CD4-positive, alpha-beta T cell treated with Interleukin-12 subunit alpha and Interleukin-12 subunit beta, for 1 hour (primary cell): ENCODE measurements around the gene HDGF.
A peak's percentile ranks its signal among the peaks of the same experiment; 100 is the strongest.

Source experiments
- DNase-seq: peaks from one replicate; pipeline ENCODE4 v3.0.0-alpha.2; 2020

The HDGF gene

GRCh38 chr1:156751451-156751756 lies at the start of gene HDGF:
Gene HDGF (minus strand): TSS chr1:156751675. CDS start chr1:156751429, 246 bp downstream.
- no peak for DNase-seq

DNA sequence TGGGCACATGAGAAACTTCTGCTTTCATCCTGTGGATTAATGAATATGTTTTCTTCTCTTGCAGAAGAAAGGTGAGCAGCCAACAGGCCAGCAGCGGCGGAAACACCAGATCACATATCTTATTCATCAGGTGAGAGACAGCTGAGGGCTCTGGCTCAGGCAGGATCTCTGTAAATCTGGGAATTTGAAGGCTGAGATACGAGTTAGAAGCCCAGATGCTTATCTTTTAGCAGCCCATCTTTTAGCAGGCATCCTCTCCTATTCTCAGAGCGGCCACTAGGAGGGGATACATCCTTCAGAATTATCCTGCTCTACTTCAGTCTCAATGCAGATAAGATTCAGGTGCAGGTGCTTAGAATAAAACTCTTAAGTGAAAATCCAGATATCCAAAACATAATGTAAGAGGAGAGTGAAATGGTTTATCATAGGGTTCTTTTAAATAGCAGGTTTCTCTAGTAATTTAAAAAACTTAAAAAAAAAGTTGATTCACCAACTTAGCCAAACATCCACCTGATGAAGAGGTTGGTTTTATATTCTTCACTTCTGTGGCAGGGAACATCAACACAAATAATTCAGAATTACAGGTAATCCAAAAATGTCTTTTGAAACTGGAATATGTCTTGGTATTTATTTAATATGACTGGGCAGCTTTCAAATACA lies 45.9 kb upstream of the HDGF start:
- DNase-seq = peak; percentile 79

GRCh38 chr1:156796340-156797097 lies 45.0 kb upstream of the HDGF start:
- DNase-seq = no peak

DNA sequence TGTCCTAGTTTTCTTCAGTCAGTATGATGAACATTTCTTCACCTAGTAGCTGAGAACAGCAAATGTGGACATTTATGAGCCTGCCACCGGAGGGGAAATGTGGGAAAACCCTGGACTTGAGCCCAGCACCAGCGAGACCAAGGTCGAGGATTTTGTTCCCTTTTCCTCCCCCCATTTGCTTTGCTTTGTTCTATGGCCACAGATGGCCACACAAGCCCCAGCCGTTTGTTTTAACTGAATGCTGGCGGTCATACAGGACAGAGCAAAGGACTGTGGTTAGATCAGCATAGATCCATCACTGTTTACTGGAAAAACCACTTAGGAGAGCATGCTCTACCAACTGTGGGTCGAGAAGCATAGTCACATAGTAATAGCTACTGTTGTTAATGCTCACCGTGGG lies 44.3 kb upstream of the HDGF start:
- DNase-seq = no peak

GRCh38 chr1:156795374-156795733 lies 43.9 kb upstream of the HDGF start:
- no peak for DNase-seq

- DNase-seq = no peak
Observed at GRCh38 chr1:156794506-156795373, 43.3 kb upstream of the HDGF start.

GRCh38 chr1:156789621-156790318 lies 38.3 kb upstream of the HDGF start:
- no peak for DNase-seq

DNA sequence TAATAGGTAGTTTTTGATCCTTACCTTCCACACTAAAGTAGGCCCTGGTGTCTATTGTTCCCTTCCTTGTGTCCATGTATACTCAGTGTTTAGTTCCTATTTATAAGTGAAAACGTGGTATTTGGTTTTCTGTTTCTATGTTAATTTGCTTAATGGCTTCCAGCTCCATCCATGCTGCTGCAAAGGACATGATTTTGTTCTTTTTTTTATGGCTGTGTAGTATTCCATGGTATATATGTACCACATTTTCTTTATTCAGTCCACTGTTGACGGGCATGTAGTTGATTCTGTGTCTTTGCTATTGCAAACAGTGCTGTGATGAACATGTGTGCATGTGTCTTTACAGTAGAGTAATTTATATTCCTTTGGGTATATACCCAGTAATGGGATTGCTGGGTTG lies 36.7 kb upstream of the HDGF start:
- DNase-seq = no peak

- no peak for DNase-seq
Observed at GRCh38 chr1:156786640-156787039, 35.2 kb upstream of the HDGF start.

DNA sequence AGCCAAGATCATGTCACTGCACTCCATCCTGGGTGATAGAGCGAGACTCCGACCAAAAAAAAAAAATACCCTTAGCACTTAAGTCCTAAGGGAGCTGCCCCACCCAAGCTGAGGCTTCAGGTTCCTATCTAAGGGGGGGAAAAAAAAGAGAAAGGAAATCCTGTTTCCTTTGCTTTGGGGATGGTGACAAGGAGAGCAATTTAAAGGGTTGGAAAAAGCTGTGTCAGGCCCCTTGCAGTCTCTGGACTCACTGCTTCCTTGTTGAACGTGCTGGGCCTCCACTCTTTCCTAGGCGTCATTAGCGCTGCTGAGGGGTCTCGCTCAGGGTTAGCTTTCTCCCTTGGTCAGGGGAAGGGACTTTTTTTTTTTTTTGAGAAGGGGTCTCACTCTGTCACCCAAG lies 34.0 kb upstream of the HDGF start:
- no peak for DNase-seq

GRCh38 chr1:156781585-156782186 lies 30.2 kb upstream of the HDGF start:
- no peak for DNase-seq

DNA sequence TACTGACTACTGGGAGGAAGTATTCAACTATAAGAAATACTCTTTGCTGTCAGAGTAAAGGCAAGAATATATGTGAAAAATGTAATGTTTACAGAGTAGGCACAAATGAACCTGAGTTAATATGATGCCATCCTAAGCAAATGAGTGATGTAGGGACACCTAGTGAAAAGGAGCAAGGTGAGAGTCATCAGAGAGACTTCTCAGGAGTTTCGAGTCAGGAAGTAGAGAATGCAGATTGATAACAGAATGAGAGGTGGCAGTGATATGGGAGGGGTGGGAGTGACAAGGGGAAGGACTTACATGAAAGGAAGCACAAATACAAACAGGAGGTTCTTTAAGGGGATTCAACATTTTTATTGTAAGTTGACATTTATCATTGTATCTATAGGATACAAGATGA lies 26.1 kb upstream of the HDGF start:
- no peak for DNase-seq

DNA sequence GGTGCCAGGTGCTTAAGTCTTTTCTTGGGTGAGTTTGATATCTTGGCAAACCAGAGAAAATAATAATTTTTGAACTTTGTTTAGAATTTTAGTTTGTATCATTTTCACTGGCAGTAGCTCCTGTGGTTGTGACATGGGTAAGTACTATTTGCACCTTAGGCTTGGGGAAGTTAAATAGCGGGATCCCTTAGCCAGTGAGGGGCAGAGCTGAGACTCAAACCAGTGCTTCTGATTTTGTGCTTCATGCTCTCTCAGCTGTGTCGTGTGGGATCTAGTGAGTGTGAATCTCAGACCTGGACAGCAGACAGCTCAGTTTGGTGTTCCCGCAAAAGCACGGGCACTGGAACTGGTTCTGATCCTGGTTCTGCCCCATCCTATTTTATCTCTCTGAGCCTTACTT lies 25.5 kb upstream of the HDGF start:
- DNase-seq = no peak

DNA sequence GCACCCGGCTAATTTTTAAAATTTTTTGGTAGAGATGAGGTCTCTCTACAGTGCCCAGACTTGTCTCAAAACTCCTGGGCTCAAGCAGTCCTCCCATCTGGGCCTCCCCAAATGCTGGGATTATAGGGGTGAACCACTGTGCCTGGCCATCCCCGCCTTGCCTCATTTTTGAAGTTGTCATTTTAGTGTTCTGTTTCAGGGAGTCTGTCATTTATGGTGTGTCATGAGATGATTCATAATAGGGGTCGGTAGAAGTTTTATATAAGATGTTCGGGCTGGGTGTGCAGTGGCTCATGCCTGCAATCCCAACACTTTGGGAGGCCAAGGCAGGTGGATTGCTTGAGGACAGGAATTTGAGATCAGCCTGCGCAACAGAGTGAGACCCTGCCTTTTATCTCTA lies 24.3 kb upstream of the HDGF start:
- no peak for DNase-seq

- no peak for DNase-seq
Observed at GRCh38 chr1:156773607-156774006, 22.1 kb upstream of the HDGF start.

DNA sequence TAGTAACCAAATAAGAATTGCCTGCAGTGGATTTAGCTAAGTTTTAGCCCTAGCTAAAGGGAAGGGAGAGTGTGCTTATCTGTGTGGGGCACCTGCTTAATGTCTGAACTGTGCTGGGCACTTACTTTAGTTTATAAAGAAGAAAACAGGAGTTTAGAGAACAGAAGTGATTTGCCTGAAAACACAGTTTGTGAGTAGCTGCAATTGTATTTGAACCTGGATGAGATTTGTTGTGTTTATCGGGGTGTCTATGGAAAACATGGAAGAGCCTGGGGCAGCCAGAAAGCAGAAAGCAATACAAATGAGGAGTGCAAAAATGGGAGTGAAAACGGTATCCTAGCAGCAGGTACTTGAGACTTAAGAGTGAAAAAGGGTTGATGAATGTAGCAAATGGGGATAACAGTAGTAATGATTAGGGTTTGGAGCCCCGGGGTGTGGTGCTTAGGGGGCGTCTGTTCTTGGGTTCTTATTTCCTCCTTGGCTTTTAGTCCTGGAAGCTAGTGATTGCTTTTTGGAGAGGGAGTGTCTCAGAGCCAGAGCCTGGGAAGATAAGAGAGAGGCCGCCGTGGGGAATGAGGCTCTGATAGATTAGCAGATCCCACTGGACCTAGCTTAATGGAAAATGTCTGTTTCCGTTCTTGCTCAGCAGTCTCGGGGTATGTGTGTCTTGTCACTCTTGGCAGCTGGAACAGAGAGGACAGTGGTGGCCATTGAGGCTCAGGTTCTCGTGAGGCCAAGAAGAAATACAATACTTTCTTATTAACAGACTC lies 21.4 kb upstream of the HDGF start:
- DNase-seq = no peak

GRCh38 chr1:156772222-156772621 lies 20.7 kb upstream of the HDGF start:
- no peak for DNase-seq

GRCh38 chr1:156768610-156769295 lies 17.3 kb upstream of the HDGF start:
- DNase-seq = no peak

- peak; percentile 32 for DNase-seq
Observed at GRCh38 chr1:156767879-156768604, 16.6 kb upstream of the HDGF start.

DNA sequence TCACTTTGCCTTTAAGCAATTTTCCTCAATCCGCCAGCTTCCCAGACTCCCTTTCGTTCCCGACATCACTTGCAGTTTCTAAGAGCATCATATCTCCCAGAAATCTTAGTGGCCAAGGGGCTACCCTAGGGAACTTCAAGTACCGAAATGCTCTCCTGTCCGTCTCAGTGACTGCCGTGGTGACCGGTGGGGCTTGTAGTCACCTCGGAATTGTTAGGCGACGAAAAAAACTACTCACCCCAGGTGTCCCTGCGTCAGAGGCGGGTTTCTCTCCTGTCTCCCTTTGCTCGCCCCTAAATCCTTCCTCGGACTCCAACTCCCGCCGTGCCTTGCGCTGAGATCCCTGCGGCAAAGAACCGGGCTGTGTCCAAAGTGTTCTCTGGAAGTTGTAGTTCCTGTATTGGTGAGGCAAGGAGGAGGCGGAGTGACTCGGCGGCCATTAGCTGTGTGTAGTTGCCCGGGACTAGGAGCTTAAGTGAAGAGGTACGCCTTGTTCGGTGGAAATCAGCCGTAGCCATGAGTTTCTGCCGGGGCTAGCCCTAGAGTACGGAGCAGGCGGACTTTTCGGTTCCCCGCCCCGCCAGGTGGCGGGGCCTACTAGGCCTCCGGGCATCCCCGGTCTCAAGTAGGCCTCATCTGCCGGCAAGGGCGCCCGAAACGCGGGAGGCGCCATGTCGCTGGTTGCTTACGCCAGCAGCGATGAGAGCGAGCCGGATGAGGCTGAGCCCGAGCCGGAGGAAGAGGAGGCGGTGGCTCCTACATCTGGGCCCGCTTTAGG lies 15.8 kb upstream of the HDGF start, which contains the start of gene PRCC:
Gene PRCC, plus strand, starts transcription at position 435 of the 778 bp plus-strand sequence. Its CDS starts 237 bp downstream, at position 672.
- peak; percentile 99 for DNase-seq
